Activated CD4-positive, alpha-beta memory T cell treated with anti-CD3 and anti-CD28 coated beads for 36 hours (primary cell): Measurements from ENCODE around the gene PI16. TPM values are rescaled to one million over a fixed set of nuclear protein-coding genes. Genes with fewer than 3 reads are reported as not detected.

Source experiments
- CTCF ChIA-PET: fragments of 350-600 bp; sonication (Branson Sonifier 250); formaldehyde crosslinking; loops from one replicate; lab custom pipeline; 2021; ENCODE audit warnings: antibody characterized with exemption, inconsistent platforms; lab: Charles Lee
- POLR2A ChIA-PET: fragments of 350-600 bp; sonication (Branson Sonifier 250); formaldehyde crosslinking; loops from one replicate; lab custom pipeline; 2021; ENCODE audit warnings: antibody characterized with exemption; lab: Charles Lee
- DNase-seq: peaks from one replicate; pipeline ENCODE4 v3.0.0-alpha.2; 2020
- H3K27ac Mint-ChIP-seq: one replicate; pipeline ENCODE4 v1.8.0; 2021; ENCODE audit warnings: mixed read lengths
- H3K27me3 Mint-ChIP-seq: one replicate; pipeline ENCODE4 v1.8.0; 2021; ENCODE audit warnings: mixed read lengths
- H3K36me3 Mint-ChIP-seq: one replicate; pipeline ENCODE4 v1.8.0; 2021; ENCODE audit warnings: mixed read lengths
- H3K4me1 Mint-ChIP-seq: one replicate; pipeline ENCODE4 v1.8.0; 2021; ENCODE audit warnings: low read depth, mixed read lengths
- H3K4me3 Mint-ChIP-seq: one replicate; pipeline ENCODE4 v1.8.0; 2021; ENCODE audit warnings: mild to moderate bottlenecking, mixed read lengths
- H3K9me3 Mint-ChIP-seq: one replicate; pipeline ENCODE4 v1.8.0; 2021; ENCODE audit warnings: mixed read lengths
- intact Hi-C: fragments of 100-400 bp; cut with micrococcal nuclease; formaldehyde crosslinking; loops from one replicate; pipeline ENCODE4 v1.15.1; 2023
- total RNA-seq, 2 experiments: library from RNA; stranded (reverse); gene quantifications; one replicate each; pipeline ENCODE4 v1.2.3, GENCODE V29; 2021

The PI16 gene
- total RNA-seq, 2 experiments from 2014 or later = 1.0 to 1.1 TPM

- CTCF ChIA-PET = no interaction called here
- Mint-ChIP-seq H3K4me3 (no peak overlapping the region), H3K4me1 (peaks cover 52% of the 10 kb centered on the region), H3K9me3 (no peaks in the 10 kb centered on the region), H3K36me3 (no peaks in the 10 kb centered on the region), H3K27ac (no peak overlapping the region), H3K27me3 (no peaks in the 10 kb centered on the region)
- POLR2A ChIA-PET = no interaction called here
- intact Hi-C loops = no loop called here
- no peak for DNase-seq
Measured at GRCh38 chr6:36959555-36960250, 5.2 kb downstream of the PI16 start.

- Mint-ChIP-seq H3K27me3 (no peaks in the 10 kb centered on the region), H3K27ac (no peak overlapping the region), H3K9me3 (no peaks in the 10 kb centered on the region), H3K4me1 (peaks cover 46% of the 10 kb centered on the region), H3K4me3 (no peak overlapping the region), H3K36me3 (no peaks in the 10 kb centered on the region)
- intact Hi-C loops = no loop called here
- DNase-seq = no peak
- ChIA-PET POLR2A (no interaction called here), CTCF (no interaction called here)
Measured at GRCh38 chr6:36961441-36962435, 7.2 kb downstream of the PI16 start.

DNA sequence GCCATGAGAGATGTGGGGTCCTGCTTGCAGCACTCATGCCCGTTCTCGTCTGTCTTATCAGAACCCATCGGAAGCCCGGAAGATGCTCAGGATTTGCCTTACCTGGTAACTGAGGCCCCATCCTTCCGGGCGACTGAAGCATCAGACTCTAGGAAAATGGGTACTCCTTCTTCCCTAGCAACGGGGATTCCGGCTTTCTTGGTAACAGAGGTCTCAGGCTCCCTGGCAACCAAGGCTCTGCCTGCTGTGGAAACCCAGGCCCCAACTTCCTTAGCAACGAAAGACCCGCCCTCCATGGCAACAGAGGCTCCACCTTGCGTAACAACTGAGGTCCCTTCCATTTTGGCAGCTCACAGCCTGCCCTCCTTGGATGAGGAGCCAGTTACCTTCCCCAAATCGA is 8.3 kb downstream of the PI16 start:
- peaks cover 46% of the 10 kb centered on the region for H3K4me1 Mint-ChIP-seq
- H3K27ac Mint-ChIP-seq = peak overlapping the region; percentile 62
- no peaks in the 10 kb centered on the region for H3K27me3 Mint-ChIP-seq
- peaks cover 5% of the 10 kb centered on the region for H3K36me3 Mint-ChIP-seq
- ChIA-PET POLR2A (no interaction called here), CTCF (interaction anchor here (1.3 to 2.0 kb wide), 2 partner anchors 8 to 55 kb away, joined by 4 to 8 read pairs; partner anchors contain the start of gene PI16)
- peak overlapping the region; percentile 55 for H3K4me3 Mint-ChIP-seq
- no peaks in the 10 kb centered on the region for H3K9me3 Mint-ChIP-seq
- intact Hi-C loops = no loop called here
- peak; percentile 89 for DNase-seq

DNA sequence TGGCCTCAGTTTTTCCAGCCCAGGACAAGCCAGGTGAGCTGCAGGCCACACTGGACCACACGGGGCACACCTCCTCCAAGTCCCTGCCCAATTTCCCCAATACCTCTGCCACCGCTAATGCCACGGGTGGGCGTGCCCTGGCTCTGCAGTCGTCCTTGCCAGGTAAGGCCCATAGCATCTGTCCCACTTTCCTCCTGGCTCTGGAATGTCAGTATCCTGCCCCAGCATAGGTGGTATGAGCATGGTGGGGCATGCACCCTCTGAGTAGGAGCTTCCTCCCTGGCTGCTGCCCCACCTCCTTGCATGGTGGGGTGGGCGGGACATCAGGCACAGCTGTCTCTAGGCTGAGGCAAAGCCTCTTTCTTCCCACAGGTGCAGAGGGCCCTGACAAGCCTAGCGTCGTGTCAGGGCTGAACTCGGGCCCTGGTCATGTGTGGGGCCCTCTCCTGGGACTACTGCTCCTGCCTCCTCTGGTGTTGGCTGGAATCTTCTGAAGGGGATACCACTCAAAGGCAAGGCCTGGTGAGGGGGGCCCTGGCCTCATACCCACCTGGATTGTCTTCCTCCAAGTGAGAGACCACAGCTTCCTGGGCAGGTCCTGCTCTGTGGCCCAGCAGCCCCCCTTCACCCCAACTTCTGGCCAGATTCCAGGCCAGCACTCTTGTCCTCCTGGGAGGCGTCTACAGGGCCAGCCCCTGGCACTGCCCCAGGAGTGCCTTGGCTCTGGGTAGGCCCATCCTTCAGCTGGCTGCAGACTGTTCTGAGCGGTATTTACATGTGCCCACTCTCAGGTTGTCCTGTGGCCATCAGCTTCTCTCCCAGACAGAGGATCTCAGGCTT is 9.1 kb downstream of the PI16 start:
- intact Hi-C loops = no loop called here
- ChIA-PET POLR2A (interaction anchor here (1.0 kb wide), 1 partner anchor 22 kb away, joined by 4 read pairs; the partner anchor contains the start of gene MTCH1), CTCF (interaction anchor here (1.1 to 2.0 kb wide), 5 partner anchors 9 to 113 kb away, joined by 3 to 8 read pairs (median 4); partner anchors contain the start of gene PI16)
- Mint-ChIP-seq H3K9me3 (no peaks in the 10 kb centered on the region), H3K36me3 (peaks cover 12% of the 10 kb centered on the region), H3K4me1 (peaks cover 46% of the 10 kb centered on the region), H3K4me3 (no peak overlapping the region), H3K27ac (peak overlapping the region; percentile 62), H3K27me3 (no peaks in the 10 kb centered on the region)
- DNase-seq = peak; percentile 28

DNA sequence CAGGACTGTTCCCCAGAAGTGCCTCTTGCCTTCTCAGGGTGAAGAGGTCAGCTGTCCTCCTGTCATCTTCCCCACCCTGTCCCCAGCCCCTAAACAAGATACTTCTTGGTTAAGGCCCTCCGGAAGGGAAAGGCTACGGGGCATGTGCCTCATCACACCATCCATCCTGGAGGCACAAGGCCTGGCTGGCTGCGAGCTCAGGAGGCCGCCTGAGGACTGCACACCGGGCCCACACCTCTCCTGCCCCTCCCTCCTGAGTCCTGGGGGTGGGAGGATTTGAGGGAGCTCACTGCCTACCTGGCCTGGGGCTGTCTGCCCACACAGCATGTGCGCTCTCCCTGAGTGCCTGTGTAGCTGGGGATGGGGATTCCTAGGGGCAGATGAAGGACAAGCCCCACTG is 9.8 kb downstream of the PI16 start:
- H3K27me3 Mint-ChIP-seq = no peaks in the 10 kb centered on the region
- no peak overlapping the region for H3K4me3 Mint-ChIP-seq
- ChIA-PET CTCF (interaction anchor here (1.1 to 2.0 kb wide), 4 partner anchors 13 to 113 kb away, joined by 3 to 8 read pairs (median 4); no protein-coding TSS in a partner anchor), POLR2A (interaction anchor here (1.0 kb wide), 1 partner anchor 22 kb away, joined by 4 read pairs; the partner anchor contains the start of gene MTCH1)
- intact Hi-C loops = no loop called here
- DNase-seq = no peak
- H3K9me3 Mint-ChIP-seq = no peaks in the 10 kb centered on the region
- peaks cover 46% of the 10 kb centered on the region for H3K4me1 Mint-ChIP-seq
- no peak overlapping the region for H3K27ac Mint-ChIP-seq
- peaks cover 16% of the 10 kb centered on the region for H3K36me3 Mint-ChIP-seq

DNA sequence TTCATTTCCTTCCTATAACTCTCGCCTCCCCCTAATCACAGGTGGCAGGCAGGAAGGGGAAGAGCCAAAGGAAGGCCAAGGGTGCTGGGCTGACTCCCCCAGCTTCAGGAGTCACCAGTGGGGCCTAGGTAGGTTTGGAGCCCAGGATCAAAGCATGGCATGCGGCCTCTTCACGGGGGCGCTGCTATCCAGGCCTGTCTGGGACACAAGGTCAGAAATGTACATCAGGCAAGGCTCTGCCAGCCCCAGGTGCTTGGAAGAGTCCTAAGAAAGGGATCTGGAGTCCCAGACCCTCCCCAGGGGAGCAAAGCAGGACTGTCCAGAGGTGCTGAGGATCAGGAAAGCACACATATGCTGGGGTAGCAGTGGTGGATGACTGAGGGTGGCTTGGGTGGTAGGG is 10.4 kb downstream of the PI16 start:
- Mint-ChIP-seq H3K9me3 (no peaks in the 10 kb centered on the region), H3K27me3 (no peaks in the 10 kb centered on the region), H3K4me1 (peaks cover 45% of the 10 kb centered on the region), H3K36me3 (peaks cover 19% of the 10 kb centered on the region), H3K27ac (no peak overlapping the region), H3K4me3 (no peak overlapping the region)
- ChIA-PET POLR2A (interaction anchor here (1.0 kb wide), 1 partner anchor 21 kb away, joined by 4 read pairs; the partner anchor contains the start of gene MTCH1), CTCF (interaction anchor here (1.1 kb wide), 1 partner anchor 53 kb away, joined by 3 read pairs; no protein-coding TSS in a partner anchor)
- intact Hi-C loops = no loop called here
- DNase-seq = no peak

DNA sequence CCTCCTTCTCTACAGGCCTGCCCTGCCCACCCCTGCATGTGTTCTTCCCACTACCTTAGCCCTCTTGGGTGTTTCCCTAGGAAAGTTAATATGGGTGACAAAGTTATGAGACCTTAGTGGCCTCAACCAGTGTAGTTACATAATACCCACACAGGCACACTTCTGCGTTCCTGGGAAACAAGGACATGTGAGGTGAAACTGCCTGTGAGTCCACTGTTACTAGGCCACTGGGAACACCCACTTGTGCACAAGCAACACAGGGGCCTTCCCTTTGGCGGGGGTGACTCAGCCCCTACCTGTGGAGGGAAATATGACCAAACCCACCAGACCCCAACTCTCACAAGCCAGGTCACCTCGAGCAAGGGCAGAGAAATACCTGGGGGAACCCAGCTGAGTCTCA is 12.8 kb downstream of the PI16 start:
- POLR2A ChIA-PET = no interaction called here
- Mint-ChIP-seq H3K27ac (no peak overlapping the region), H3K27me3 (no peaks in the 10 kb centered on the region), H3K9me3 (no peaks in the 10 kb centered on the region), H3K4me1 (peaks cover 32% of the 10 kb centered on the region), H3K4me3 (no peak overlapping the region), H3K36me3 (peaks cover 29% of the 10 kb centered on the region)
- intact Hi-C loops = no loop called here
- no peak for DNase-seq
- CTCF ChIA-PET = no interaction called here

DNA sequence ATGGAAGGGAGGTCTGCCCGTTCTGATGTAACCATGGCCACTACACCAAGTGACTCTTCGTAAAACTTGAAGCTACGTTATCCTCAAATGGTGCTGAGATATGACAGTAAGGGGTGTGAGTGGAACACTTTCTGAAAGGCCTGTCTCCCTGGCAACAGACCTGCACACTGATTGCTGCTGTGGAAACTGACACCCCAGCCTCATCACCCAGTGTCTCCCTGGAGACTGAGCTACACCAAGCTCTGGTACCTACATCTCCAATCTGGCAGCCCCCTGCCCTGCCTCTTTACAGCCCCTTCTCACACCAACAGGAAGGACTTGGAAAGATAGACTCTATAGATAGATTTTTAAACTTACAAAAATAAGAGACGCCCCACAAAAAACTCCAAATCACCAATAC is 13.2 kb downstream of the PI16 start:
- intact Hi-C loops = no loop called here
- Mint-ChIP-seq H3K9me3 (no peaks in the 10 kb centered on the region), H3K27ac (no peak overlapping the region), H3K4me1 (peaks cover 29% of the 10 kb centered on the region), H3K4me3 (no peak overlapping the region), H3K36me3 (peaks cover 30% of the 10 kb centered on the region), H3K27me3 (no peaks in the 10 kb centered on the region)
- CTCF ChIA-PET = no interaction called here
- POLR2A ChIA-PET = no interaction called here
- no peak for DNase-seq

DNA sequence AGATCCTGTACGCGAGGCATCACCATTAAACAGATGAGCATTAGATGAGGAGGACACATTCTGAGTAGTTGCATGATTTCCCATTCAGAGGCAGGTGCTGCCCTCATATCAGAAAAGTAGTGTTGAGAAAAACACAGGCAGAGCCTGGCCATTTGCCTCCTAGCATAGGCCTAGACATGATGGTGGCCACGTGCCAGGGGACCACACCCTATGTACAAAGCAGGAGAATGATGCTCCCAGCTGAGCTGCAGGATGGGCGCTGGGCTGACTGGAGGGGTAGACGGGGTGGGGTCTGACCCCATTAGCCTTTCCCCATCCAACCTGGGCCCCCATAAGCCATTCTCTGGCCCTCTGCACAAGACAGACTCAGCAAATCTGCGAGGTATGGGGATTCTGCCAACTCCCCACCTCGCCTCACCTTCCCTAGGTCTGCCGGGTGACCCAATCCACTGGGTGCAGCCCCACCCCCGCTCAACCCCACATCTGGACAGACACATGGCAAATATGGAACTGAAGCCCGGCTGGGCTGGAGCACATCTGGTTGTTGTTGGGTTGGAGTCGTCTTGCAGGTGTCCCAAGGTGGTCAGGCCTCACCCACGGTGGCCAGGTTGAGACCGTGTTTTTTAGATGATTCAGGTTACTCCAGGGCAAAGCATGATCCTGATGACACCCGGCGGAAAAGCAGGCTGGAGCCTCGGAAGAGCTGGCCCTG is 13.9 kb downstream of the PI16 start:
- no peak for DNase-seq
- H3K4me1 Mint-ChIP-seq = peaks cover 22% of the 10 kb centered on the region
- no peak overlapping the region for H3K4me3 Mint-ChIP-seq
- H3K27ac Mint-ChIP-seq = no peak overlapping the region
- no peaks in the 10 kb centered on the region for H3K9me3 Mint-ChIP-seq
- intact Hi-C loops = no loop called here
- POLR2A ChIA-PET = no interaction called here
- H3K27me3 Mint-ChIP-seq = no peaks in the 10 kb centered on the region
- H3K36me3 Mint-ChIP-seq = peaks cover 30% of the 10 kb centered on the region
- CTCF ChIA-PET = no interaction called here

GRCh38 chr6:36969240-36969691 is 14.7 kb downstream of the PI16 start:
- CTCF ChIA-PET = no interaction called here
- H3K4me3 Mint-ChIP-seq = no peak overlapping the region

More at GRCh38 chr6:36969240-36969691, 14.7 kb downstream of the PI16 start:
- peaks cover 30% of the 10 kb centered on the region for H3K36me3 Mint-ChIP-seq
- no peak for DNase-seq
- POLR2A ChIA-PET = no interaction called here
- no peaks in the 10 kb centered on the region for H3K9me3 Mint-ChIP-seq
- H3K27me3 Mint-ChIP-seq = no peaks in the 10 kb centered on the region
- H3K4me1 Mint-ChIP-seq = peaks cover 14% of the 10 kb centered on the region
- intact Hi-C loops = no loop called here
- no peak overlapping the region for H3K27ac Mint-ChIP-seq
